ENCODE results near the gene NUDT1. TPM values are rescaled to one million over a fixed set of nuclear protein-coding genes. Genes with fewer than 3 reads are reported as not detected.

NUDT1 gene
- total RNA-seq, 1 donor from 2014 or later, result 19.2 TPM

DNA sequence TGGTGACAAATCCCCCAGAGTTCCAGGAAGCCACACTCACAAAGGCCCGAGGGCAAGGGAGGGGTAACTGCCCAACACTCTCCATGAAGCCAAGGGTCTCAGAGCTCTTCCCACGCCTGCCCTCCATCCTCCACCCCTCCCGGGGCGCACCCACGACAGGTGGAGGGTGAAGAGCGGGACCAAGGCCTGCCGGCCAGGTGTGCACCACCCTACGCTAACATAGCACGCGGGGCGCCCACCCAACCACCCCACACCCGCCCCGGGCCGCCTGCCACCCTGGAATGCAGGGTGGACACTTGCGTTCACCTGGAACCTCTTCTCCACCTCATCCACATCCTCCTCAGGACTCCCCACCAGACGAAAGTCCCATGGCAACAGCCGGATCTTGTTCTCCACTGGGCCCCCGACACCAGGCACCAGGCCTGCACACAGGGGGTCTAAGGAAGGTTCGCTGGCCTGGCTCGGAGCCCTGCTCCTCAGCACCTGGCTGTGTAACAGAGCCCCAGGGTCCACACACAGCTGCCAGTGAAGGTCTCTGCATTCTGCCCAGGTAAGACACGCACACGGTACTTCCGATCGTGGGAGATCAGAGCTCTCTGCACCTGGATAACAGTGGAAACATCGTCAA, 42.0 kb upstream of the NUDT1 start:
- H3K27me3 Mint-ChIP-seq (ENCODE audit: low read depth), result no peaks in the 10 kb centered on the region
- no peak overlapping the region for H3K4me3 Mint-ChIP-seq
- DNase-seq (ENCODE audit: low spot score in 2 of 2, unreplicated experiment in 2 of 2), result no peak
- peaks cover 23% of the 10 kb centered on the region for H3K4me1 Mint-ChIP-seq
- H3K9me3 Mint-ChIP-seq, result no peaks in the 10 kb centered on the region
- H3K27ac Mint-ChIP-seq, result no peak overlapping the region
- peaks cover 32% of the 10 kb centered on the region for H3K36me3 Mint-ChIP-seq
- TF ChIP-seq, protein P1, sequence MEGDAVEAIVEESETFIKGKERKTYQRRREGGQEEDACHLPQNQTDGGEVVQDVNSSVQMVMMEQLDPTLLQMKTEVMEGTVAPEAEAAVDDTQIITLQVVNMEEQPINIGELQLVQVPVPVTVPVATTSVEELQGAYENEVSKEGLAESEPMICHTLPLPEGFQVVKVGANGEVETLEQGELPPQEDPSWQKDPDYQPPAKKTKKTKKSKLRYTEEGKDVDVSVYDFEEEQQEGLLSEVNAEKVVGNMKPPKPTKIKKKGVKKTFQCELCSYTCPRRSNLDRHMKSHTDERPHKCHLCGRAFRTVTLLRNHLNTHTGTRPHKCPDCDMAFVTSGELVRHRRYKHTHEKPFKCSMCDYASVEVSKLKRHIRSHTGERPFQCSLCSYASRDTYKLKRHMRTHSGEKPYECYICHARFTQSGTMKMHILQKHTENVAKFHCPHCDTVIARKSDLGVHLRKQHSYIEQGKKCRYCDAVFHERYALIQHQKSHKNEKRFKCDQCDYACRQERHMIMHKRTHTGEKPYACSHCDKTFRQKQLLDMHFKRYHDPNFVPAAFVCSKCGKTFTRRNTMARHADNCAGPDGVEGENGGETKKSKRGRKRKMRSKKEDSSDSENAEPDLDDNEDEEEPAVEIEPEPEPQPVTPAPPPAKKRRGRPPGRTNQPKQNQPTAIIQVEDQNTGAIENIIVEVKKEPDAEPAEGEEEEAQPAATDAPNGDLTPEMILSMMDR (IDR thresholded peaks at IDR 0.05; ENCODE audit: unreplicated experiment), result no peak

- TF ChIP-seq, protein P1 (IDR thresholded peaks at IDR 0.05; ENCODE audit: unreplicated experiment), result no peak
- peaks cover 32% of the 10 kb centered on the region for H3K36me3 Mint-ChIP-seq
- H3K27ac Mint-ChIP-seq, result no peak overlapping the region
- H3K4me1 Mint-ChIP-seq, result peaks cover 29% of the 10 kb centered on the region
- no peak overlapping the region for H3K4me3 Mint-ChIP-seq
- H3K27me3 Mint-ChIP-seq (ENCODE audit: low read depth), result no peaks in the 10 kb centered on the region
- no peak for DNase-seq (ENCODE audit: low spot score in 2 of 2, unreplicated experiment in 2 of 2)
- H3K9me3 Mint-ChIP-seq, result no peaks in the 10 kb centered on the region
These were observed 41.4 kb upstream of the NUDT1 start for GRCh38 chr7:2200584-2200980.

DNA sequence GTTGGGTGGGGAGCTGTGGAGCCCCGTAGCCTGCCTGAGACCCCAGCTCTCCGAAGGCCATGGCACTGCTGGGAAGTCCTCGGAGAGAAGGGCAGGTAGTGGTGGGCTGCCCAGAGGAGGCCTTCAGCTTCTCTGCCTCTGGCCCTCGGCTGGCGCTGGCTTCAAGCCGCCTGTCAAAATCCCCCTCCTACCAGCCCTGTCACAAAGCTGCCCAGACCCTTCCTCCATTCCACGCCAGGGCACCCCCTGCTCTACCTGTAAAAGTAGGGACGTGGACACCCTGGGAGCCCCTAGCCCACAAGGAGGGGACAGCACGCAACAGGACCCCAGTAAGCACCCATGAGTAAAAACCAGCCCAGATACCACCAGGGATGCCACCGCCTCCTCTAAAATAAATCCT, 40.9 kb upstream of the NUDT1 start:
- no peak for DNase-seq (ENCODE audit: low spot score in 2 of 2, unreplicated experiment in 2 of 2)
- Mint-ChIP-seq H3K27ac (no peak overlapping the region), H3K36me3 (peaks cover 29% of the 10 kb centered on the region), H3K9me3 (no peaks in the 10 kb centered on the region), H3K4me3 (no peak overlapping the region), H3K4me1 (peaks cover 31% of the 10 kb centered on the region), H3K27me3 (ENCODE audit: low read depth) (no peaks in the 10 kb centered on the region)
- TF ChIP-seq, protein P1 (IDR thresholded peaks at IDR 0.05; ENCODE audit: unreplicated experiment), result no peak

GRCh38 chr7:2201686-2202360, 40.2 kb upstream of the NUDT1 start:
- DNase-seq (ENCODE audit: low spot score in 2 of 2, unreplicated experiment in 2 of 2), result no peak
- no peaks in the 10 kb centered on the region for H3K9me3 Mint-ChIP-seq
- H3K36me3 Mint-ChIP-seq, result peaks cover 28% of the 10 kb centered on the region
- TF ChIP-seq, protein P1 (IDR thresholded peaks at IDR 0.05; ENCODE audit: unreplicated experiment), result no peak
- peaks cover 32% of the 10 kb centered on the region for H3K4me1 Mint-ChIP-seq
- H3K4me3 Mint-ChIP-seq, result no peak overlapping the region
- no peak overlapping the region for H3K27ac Mint-ChIP-seq
- H3K27me3 Mint-ChIP-seq (ENCODE audit: low read depth), result no peaks in the 10 kb centered on the region

DNA sequence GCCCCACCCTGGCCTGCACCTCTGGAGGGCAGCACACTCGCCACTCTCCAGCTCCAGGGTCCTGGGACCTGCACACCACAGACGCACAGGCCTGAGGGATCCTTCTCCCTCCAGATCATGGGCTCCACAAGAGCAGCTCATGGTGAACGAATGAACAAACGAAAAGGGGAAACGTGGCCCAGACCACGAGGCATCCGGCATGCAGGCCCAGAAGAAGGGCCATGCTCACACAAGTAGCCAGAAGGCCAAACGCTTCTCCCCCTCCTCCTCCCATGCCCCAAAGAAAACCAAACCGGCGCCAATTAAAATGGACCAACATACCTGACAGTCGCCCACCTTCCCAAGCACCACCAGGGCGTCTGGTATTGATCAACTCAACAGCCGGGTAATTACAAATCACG, 39.7 kb upstream of the NUDT1 start:
- DNase-seq (ENCODE audit: low spot score in 2 of 2, unreplicated experiment in 2 of 2), result no peak
- TF ChIP-seq, protein P1 (IDR thresholded peaks at IDR 0.05; ENCODE audit: unreplicated experiment), result no peak
- peaks cover 27% of the 10 kb centered on the region for H3K36me3 Mint-ChIP-seq
- H3K9me3 Mint-ChIP-seq, result no peaks in the 10 kb centered on the region
- H3K4me1 Mint-ChIP-seq, result peaks cover 32% of the 10 kb centered on the region
- H3K4me3 Mint-ChIP-seq, result no peak overlapping the region
- H3K27ac Mint-ChIP-seq, result no peak overlapping the region
- H3K27me3 Mint-ChIP-seq (ENCODE audit: low read depth), result no peaks in the 10 kb centered on the region
